ENCODE measurements around the gene MIPEP.

MIPEP gene

DNA sequence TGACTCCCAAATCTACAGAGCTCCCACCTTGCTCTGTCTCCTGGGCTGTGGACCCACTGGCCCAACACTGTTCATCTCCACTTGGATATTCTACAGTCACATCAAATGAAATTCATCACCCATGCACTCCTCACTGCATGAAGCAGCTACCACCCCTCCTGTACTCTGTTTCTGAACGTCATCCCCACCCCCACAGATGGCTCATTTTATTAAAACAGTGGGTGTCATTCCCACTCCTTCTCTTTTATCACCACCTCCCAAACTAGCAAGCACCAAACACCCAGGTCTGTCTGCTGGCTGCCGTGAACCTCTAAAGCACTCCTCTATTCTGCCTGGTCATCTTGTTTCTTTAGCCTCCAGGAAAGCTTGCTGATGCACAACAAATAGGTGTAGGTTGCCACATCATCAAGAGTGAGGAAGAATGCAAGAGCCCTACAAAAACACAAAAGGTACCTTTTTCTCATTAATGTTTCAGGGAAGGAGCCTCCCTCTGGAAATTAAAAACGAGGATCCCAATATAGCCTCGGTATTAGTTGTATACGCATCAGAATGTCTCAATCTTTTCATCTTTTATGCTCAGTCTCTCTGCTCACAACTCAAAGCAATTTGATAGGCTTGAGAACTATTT, 91.8 kb downstream of the MIPEP start:
- DNase-seq (ENCODE audit: low spot score) = no peak
- TF ChIP-seq, protein P1, sequence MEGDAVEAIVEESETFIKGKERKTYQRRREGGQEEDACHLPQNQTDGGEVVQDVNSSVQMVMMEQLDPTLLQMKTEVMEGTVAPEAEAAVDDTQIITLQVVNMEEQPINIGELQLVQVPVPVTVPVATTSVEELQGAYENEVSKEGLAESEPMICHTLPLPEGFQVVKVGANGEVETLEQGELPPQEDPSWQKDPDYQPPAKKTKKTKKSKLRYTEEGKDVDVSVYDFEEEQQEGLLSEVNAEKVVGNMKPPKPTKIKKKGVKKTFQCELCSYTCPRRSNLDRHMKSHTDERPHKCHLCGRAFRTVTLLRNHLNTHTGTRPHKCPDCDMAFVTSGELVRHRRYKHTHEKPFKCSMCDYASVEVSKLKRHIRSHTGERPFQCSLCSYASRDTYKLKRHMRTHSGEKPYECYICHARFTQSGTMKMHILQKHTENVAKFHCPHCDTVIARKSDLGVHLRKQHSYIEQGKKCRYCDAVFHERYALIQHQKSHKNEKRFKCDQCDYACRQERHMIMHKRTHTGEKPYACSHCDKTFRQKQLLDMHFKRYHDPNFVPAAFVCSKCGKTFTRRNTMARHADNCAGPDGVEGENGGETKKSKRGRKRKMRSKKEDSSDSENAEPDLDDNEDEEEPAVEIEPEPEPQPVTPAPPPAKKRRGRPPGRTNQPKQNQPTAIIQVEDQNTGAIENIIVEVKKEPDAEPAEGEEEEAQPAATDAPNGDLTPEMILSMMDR (IDR thresholded peaks at IDR 0.05; ENCODE audit: borderline replicate concordance, control extremely low read depth, extremely low read depth, insufficient read depth, missing control alignments) = no peak
- in situ Hi-C loops (cut with MboI; ENCODE audit: low sequenced_read_pairs, unreplicated experiment) = no loop called here

DNA sequence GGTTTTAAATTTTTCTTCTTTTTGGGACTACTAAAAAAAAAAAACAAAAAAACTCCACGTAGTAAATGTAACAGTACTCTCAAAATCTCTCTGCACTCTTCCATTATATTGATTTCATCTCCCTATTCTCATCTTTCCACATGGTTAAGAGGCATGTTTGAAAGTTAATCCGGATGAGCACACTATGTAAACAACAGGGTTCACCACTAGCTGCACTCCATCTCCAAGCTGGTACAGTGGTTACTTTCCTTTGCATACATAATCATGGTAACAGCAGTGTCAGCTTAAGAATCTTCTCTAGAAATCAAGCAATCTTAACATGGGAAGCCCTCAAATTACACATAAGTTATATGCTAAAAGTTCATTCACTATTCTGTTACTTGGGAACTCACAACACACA, 92.6 kb downstream of the MIPEP start:
- TF ChIP-seq, protein P1 (IDR thresholded peaks at IDR 0.05; ENCODE audit: borderline replicate concordance, control extremely low read depth, extremely low read depth, insufficient read depth, missing control alignments) = no peak
- DNase-seq (ENCODE audit: low spot score) = no peak
- in situ Hi-C loops (cut with MboI; ENCODE audit: low sequenced_read_pairs, unreplicated experiment) = no loop called here

DNA sequence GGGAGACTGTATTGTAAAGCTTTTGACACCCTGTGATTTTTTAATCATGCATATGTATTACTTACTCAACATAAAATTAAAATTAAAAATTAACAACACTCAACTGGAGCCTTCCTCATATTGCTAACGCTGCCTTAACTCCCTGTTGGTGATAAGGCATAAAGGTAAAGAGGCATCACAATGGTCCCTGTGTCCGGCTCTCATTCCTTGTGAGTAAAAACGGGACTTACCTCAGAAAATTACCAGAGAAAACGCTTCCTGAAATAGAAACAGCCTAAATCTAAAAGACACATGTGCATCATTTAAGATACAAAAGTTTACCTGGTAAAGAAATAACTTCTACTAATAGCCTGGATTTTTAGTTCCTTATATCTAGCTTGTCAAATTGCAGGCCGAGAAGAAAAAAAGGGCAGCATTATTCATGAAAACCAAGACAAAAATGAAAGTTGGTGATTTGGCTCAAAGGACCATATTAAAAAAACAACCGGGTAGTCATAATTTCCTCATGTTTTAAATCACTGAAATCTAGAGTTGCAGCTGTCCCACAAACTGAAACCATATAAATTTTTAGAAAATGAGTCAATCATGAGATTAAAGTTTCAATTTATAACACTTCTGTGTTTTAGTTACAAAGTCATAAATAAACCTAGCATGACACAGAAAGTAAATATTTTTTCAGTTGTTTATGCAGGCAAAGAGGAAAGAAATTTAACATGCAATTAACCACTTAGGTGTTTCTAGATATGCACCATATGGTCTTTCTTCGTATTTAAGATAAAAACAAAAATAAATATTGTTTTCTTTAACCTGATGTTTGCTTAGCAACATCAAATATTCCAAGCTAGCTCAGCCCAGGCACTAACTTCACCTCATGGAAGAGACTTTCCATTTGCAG, 94.7 kb downstream of the MIPEP start:
- peak; percentile 39 for DNase-seq (ENCODE audit: low spot score)
- in situ Hi-C loops (cut with MboI; ENCODE audit: low sequenced_read_pairs, unreplicated experiment) = no loop called here
- TF ChIP-seq, protein P1 (IDR thresholded peaks at IDR 0.05; ENCODE audit: borderline replicate concordance, control extremely low read depth, extremely low read depth, insufficient read depth, missing control alignments) = no peak

DNA sequence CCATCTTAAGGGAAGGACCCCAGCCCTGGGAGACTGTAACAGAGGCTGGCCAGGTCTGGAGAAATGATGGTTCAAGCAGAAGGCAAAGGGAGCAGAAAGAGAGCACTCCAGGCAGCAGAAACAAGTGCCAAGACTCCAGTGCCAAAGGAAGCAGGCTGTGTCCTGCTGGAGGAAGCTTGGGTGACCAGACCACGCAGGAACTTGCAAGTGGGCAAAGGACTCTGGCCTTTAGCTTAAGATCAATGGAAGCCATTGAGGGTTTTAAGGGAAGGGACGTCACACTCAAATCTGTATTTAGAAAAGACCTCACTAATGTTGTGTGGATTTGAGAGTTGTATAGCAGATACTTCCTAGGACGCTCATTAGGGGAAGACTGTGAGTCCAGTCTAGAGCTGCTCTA, 95.5 kb downstream of the MIPEP start:
- in situ Hi-C loops (cut with MboI; ENCODE audit: low sequenced_read_pairs, unreplicated experiment) = no loop called here
- DNase-seq (ENCODE audit: low spot score) = no peak
- TF ChIP-seq, protein P1 (IDR thresholded peaks at IDR 0.05; ENCODE audit: borderline replicate concordance, control extremely low read depth, extremely low read depth, insufficient read depth, missing control alignments) = no peak

DNA sequence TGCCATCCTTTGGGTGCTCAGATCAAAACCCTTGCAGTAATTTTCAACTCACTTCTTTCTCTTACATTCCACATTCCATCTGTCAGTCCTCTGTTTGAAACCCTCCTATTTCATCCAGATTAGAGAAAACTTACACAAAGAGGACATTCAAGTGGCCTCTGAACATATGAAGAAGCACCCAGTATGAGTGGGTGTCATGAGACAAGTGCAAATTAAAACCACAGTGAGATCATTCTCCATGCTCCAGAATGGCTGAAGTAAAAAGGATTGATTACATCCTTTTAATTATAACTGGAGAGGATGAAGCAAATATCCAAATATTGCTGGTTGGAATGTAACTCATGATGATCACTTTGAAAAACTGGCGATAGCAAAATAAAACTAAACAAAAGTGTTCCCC, 96.5 kb downstream of the MIPEP start:
- TF ChIP-seq, protein P1 (IDR thresholded peaks at IDR 0.05; ENCODE audit: borderline replicate concordance, control extremely low read depth, extremely low read depth, insufficient read depth, missing control alignments) = no peak
- DNase-seq (ENCODE audit: low spot score) = no peak
- in situ Hi-C loops (cut with MboI; ENCODE audit: low sequenced_read_pairs, unreplicated experiment) = no loop called here

DNA sequence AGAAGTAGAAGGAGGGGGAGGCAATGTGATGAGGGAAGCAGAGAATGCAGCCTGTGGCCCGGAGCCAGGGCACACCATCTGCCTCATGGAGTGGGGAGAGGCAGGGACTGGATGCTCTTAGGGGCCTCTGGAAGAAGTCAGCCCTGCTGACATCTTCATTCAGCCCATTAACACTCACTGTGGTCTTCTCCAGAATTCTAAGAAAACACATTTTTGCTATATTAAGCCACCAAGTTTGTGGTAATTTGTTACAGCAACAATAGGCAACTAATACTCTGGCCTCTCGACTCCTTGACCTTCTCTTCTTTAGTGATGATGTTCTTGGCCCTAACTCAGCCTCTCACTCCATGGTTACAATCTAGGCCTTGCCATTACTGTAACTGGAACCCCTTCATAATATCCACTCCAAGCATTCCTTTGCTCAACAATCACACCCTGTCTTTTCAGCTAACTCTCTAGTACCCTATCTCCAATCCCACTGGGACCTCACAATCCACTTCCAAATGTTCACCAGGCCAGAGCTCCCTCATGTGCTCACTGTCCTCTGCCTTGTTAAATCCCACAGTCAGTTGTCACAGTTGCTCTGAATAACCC, 98.5 kb downstream of the MIPEP start:
- in situ Hi-C loops (cut with MboI; ENCODE audit: low sequenced_read_pairs, unreplicated experiment) = no loop called here
- TF ChIP-seq, protein P1 (IDR thresholded peaks at IDR 0.05; ENCODE audit: borderline replicate concordance, control extremely low read depth, extremely low read depth, insufficient read depth, missing control alignments) = no peak
- DNase-seq (ENCODE audit: low spot score) = no peak

All from GM13976 (cell line).